NCI-H748 treated with DMSO at 0.1 percent for 48 hours (cell line): ENCODE data around the gene SRGAP2C.
"Not testable (repeated sequence)": the region's sequence is repeated elsewhere in the genome, so short reads cannot be mapped to it uniquely, and the experiment has no call there.

Source experiments
- DNase-seq: peaks from one replicate; lab custom pipeline; 2025; lab: John Stamatoyannopoulos, UW

The SRGAP2C gene

GRCh38 chr1:121337958-121338357, 153.2 kb downstream of the SRGAP2C start:
- DNase-seq, result not testable (repeated sequence)

GRCh38 chr1:121339611-121340010, 154.8 kb downstream of the SRGAP2C start:
- DNase-seq, result not testable (repeated sequence)

GRCh38 chr1:121343311-121343906, 158.6 kb downstream of the SRGAP2C start:
- not testable (repeated sequence) for DNase-seq

- DNase-seq, result not testable (repeated sequence)
These were observed 159.6 kb downstream of the SRGAP2C start for GRCh38 chr1:121344355-121344754.

- DNase-seq, result not testable (repeated sequence)
These were observed 161.9 kb downstream of the SRGAP2C start for GRCh38 chr1:121346654-121347053.

GRCh38 chr1:121347476-121347875, 162.7 kb downstream of the SRGAP2C start:
- DNase-seq, result not testable (repeated sequence)

GRCh38 chr1:121348115-121348514, 163.3 kb downstream of the SRGAP2C start:
- DNase-seq, result not testable (repeated sequence)

- DNase-seq, result not testable (repeated sequence)
These were observed 164.7 kb downstream of the SRGAP2C start for GRCh38 chr1:121349332-121349967.

GRCh38 chr1:121355711-121356420, 171.1 kb downstream of the SRGAP2C start:
- DNase-seq, result not testable (repeated sequence)

GRCh38 chr1:121356819-121357218, 172.0 kb downstream of the SRGAP2C start:
- not testable (repeated sequence) for DNase-seq

- not testable (repeated sequence) for DNase-seq
These were observed 175.8 kb downstream of the SRGAP2C start for GRCh38 chr1:121360531-121360930.

GRCh38 chr1:121361451-121362233, 176.9 kb downstream of the SRGAP2C start:
- not testable (repeated sequence) for DNase-seq

- not testable (repeated sequence) for DNase-seq
These were observed 177.6 kb downstream of the SRGAP2C start for GRCh38 chr1:121362234-121362883.

- DNase-seq, result not testable (repeated sequence)
These were observed 180.5 kb downstream of the SRGAP2C start for GRCh38 chr1:121365316-121365715.

GRCh38 chr1:121365723-121366122, 180.9 kb downstream of the SRGAP2C start:
- DNase-seq, result not testable (repeated sequence)

- not testable (repeated sequence) for DNase-seq
These were observed 181.4 kb downstream of the SRGAP2C start for GRCh38 chr1:121366171-121366570.

GRCh38 chr1:121368910-121369309, 184.1 kb downstream of the SRGAP2C start:
- not testable (repeated sequence) for DNase-seq

GRCh38 chr1:121369959-121370358, 185.2 kb downstream of the SRGAP2C start:
- DNase-seq, result not testable (repeated sequence)

GRCh38 chr1:121374851-121375367, 190.1 kb downstream of the SRGAP2C start:
- DNase-seq, result not testable (repeated sequence)

GRCh38 chr1:121376986-121377385, 192.2 kb downstream of the SRGAP2C start:
- DNase-seq, result not testable (repeated sequence)

GRCh38 chr1:121378757-121379156, 194.0 kb downstream of the SRGAP2C start:
- not testable (repeated sequence) for DNase-seq
